ENCODE data around the gene SIK3.

Gene SIK3

GRCh38 chr11:116825854-116826750 lies 272.1 kb downstream of the SIK3 start:
- H3K18ac ChIP-seq (ENCODE audit: low read length): no peak overlapping the region
- no peak overlapping the region for H3K4me2 ChIP-seq (ENCODE audit: low read length)
- no peaks in the 10 kb centered on the region for H3K27me3 ChIP-seq (ENCODE audit: insufficient read depth, low read length, poor library complexity)
- H3K4ac ChIP-seq (ENCODE audit: low read depth, low read length): no peak overlapping the region
- no peaks in the 10 kb centered on the region for H3K36me3 ChIP-seq (ENCODE audit: control insufficient read depth, insufficient read depth, low read length)
- no peak overlapping the region for H2BK120ac ChIP-seq (ENCODE audit: low read depth, low read length)
- H3K4me3 ChIP-seq (ENCODE audit: low read length): no peak overlapping the region
- no peak overlapping the region for H2BK15ac ChIP-seq (replicated peaks; ENCODE audit: low read depth)
- H4K8ac ChIP-seq (ENCODE audit: low read depth, low read length): no peak overlapping the region
- H2BK5ac ChIP-seq (ENCODE audit: low read length): no peak overlapping the region
- no peaks in the 10 kb centered on the region for H3K4me1 ChIP-seq (ENCODE audit: control insufficient read depth, low read depth, low read length)
- no peak for DNase-seq
- H3K79me2 ChIP-seq (ENCODE audit: control insufficient read depth, insufficient read depth, low read length): no peaks in the 10 kb centered on the region
- H4K5ac ChIP-seq (ENCODE audit: low read length): no peak overlapping the region
- H3K79me1 ChIP-seq (ENCODE audit: low read length): no peaks in the 10 kb centered on the region
- no peak overlapping the region for H3K27ac ChIP-seq (ENCODE audit: low read depth, low read length)
- H3K23ac ChIP-seq (ENCODE audit: low read length): no peak overlapping the region
- WGBS (ENCODE audit: extremely low coverage, insufficient coverage, low lambda C conversion rate): no CpG with 5 or more reads among the region's 22 CpGs
- no peak overlapping the region for H3K56ac ChIP-seq (ENCODE audit: low read length)
- no peak overlapping the region for H2AK5ac ChIP-seq (ENCODE audit: low read length)
- H3K9ac ChIP-seq (ENCODE audit: low read length): no peak overlapping the region

DNA sequence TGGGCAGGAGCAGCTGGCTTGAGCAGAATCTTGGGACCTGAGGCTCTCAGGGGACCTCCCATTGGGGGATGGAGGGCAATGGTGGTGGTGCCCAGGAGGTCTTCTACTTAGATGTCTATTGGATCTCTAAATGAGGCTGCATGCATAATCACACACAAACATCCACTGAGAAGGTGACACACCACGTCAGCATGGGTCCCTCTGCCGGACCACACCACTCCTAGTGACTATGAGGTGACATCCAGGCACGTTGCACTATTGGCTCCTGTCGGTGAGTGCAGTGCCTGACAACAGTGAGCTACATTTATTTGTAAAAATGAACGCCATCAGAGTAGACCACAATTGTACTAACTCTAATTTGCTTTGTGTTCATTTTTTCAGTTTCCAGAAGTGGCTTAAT lies 272.8 kb downstream of the SIK3 start:
- H3K27me3 ChIP-seq (ENCODE audit: insufficient read depth, low read length, poor library complexity): no peaks in the 10 kb centered on the region
- H3K23ac ChIP-seq (ENCODE audit: low read length): no peak overlapping the region
- no peak overlapping the region for H2AK5ac ChIP-seq (ENCODE audit: low read length)
- no peak for DNase-seq
- no peak overlapping the region for H3K4ac ChIP-seq (ENCODE audit: low read depth, low read length)
- no CpG with 5 or more reads among the region's 5 CpGs for WGBS (ENCODE audit: extremely low coverage, insufficient coverage, low lambda C conversion rate)
- H3K18ac ChIP-seq (ENCODE audit: low read length): no peak overlapping the region
- H2BK120ac ChIP-seq (ENCODE audit: low read depth, low read length): no peak overlapping the region
- H3K4me2 ChIP-seq (ENCODE audit: low read length): no peak overlapping the region
- no peak overlapping the region for H2BK5ac ChIP-seq (ENCODE audit: low read length)
- no peak overlapping the region for H3K56ac ChIP-seq (ENCODE audit: low read length)
- H3K79me2 ChIP-seq (ENCODE audit: control insufficient read depth, insufficient read depth, low read length): no peaks in the 10 kb centered on the region
- no peak overlapping the region for H2BK15ac ChIP-seq (replicated peaks; ENCODE audit: low read depth)
- no peak overlapping the region for H3K4me3 ChIP-seq (ENCODE audit: low read length)
- no peaks in the 10 kb centered on the region for H3K4me1 ChIP-seq (ENCODE audit: control insufficient read depth, low read depth, low read length)
- no peak overlapping the region for H4K5ac ChIP-seq (ENCODE audit: low read length)
- no peak overlapping the region for H4K8ac ChIP-seq (ENCODE audit: low read depth, low read length)
- H3K36me3 ChIP-seq (ENCODE audit: control insufficient read depth, insufficient read depth, low read length): no peaks in the 10 kb centered on the region
- H3K27ac ChIP-seq (ENCODE audit: low read depth, low read length): no peak overlapping the region
- no peaks in the 10 kb centered on the region for H3K79me1 ChIP-seq (ENCODE audit: low read length)
- H3K9ac ChIP-seq (ENCODE audit: low read length): no peak overlapping the region

- Histone ChIP-seq H3K27ac (ENCODE audit: low read depth, low read length) (no peak within 1 kb of the TSS), H3K36me3 (ENCODE audit: control insufficient read depth, insufficient read depth, low read length) (no peaks in the 10 kb centered on the region), H3K18ac (ENCODE audit: low read length) (no peak within 1 kb of the TSS), H3K4me2 (ENCODE audit: low read length) (no peak within 1 kb of the TSS), H2BK120ac (ENCODE audit: low read depth, low read length) (no peak within 1 kb of the TSS), H3K9ac (ENCODE audit: low read length) (no peak within 1 kb of the TSS), H3K79me1 (ENCODE audit: low read length) (no peaks in the 10 kb centered on the region), H2AK5ac (ENCODE audit: low read length) (no peak within 1 kb of the TSS), H2BK5ac (ENCODE audit: low read length) (no peak within 1 kb of the TSS), H2BK15ac (replicated peaks; ENCODE audit: low read depth) (no peak within 1 kb of the TSS), H3K4me3 (ENCODE audit: low read length) (no peak within 1 kb of the TSS), H3K4me1 (ENCODE audit: control insufficient read depth, low read depth, low read length) (no peaks in the 10 kb centered on the region), H3K27me3 (ENCODE audit: insufficient read depth, low read length, poor library complexity) (no peaks in the 10 kb centered on the region), H3K79me2 (ENCODE audit: control insufficient read depth, insufficient read depth, low read length) (no peaks in the 10 kb centered on the region), H4K5ac (ENCODE audit: low read length) (no peak within 1 kb of the TSS), H3K4ac (ENCODE audit: low read depth, low read length) (no peak within 1 kb of the TSS), H3K56ac (ENCODE audit: low read length) (no peak within 1 kb of the TSS), H4K8ac (ENCODE audit: low read depth, low read length) (no peak within 1 kb of the TSS), H3K23ac (ENCODE audit: low read length) (no peak within 1 kb of the TSS)
- DNase-seq: no peak
- WGBS (ENCODE audit: extremely low coverage, insufficient coverage, low lambda C conversion rate): no CpG with 5 or more reads among the region's 16 CpGs
These were observed 275.0 kb downstream of the SIK3 start, which contains the start of gene APOA4 for GRCh38 chr11:116823031-116823843. Gene APOA4, minus strand, starts transcription at chr11:116823304. Its CDS starts 113 bp downstream, at chr11:116823191.

DNA sequence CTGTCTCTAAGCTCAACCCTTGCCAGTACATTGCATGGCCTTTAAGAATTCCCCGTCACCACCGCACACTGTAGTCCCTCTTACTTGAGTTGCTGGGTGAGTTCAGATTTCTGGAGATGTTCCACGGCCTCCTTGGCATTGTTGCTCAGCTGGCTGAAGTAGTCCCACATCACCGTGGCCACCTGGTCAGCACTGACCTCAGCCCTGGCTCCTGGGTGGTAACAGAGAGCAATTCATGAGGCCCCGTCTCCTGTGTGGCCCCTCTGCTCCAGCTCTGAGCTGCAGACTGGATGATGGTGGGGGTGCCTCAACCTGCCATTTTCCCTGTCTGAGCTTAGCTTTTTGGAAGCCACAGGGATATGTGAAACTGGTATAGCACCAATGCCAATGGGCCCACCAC lies 275.7 kb downstream of the SIK3 start:
- Histone ChIP-seq H3K9ac (ENCODE audit: low read length) (no peak overlapping the region), H4K8ac (ENCODE audit: low read depth, low read length) (no peak overlapping the region), H3K4me3 (ENCODE audit: low read length) (no peak overlapping the region), H3K4me2 (ENCODE audit: low read length) (no peak overlapping the region), H2BK5ac (ENCODE audit: low read length) (no peak overlapping the region), H4K5ac (ENCODE audit: low read length) (no peak overlapping the region), H2BK120ac (ENCODE audit: low read depth, low read length) (no peak overlapping the region), H3K79me2 (ENCODE audit: control insufficient read depth, insufficient read depth, low read length) (no peaks in the 10 kb centered on the region), H3K56ac (ENCODE audit: low read length) (no peak overlapping the region), H3K4me1 (ENCODE audit: control insufficient read depth, low read depth, low read length) (no peaks in the 10 kb centered on the region), H3K79me1 (ENCODE audit: low read length) (no peaks in the 10 kb centered on the region), H3K4ac (ENCODE audit: low read depth, low read length) (no peak overlapping the region), H3K36me3 (ENCODE audit: control insufficient read depth, insufficient read depth, low read length) (no peaks in the 10 kb centered on the region), H3K27ac (ENCODE audit: low read depth, low read length) (no peak overlapping the region), H3K23ac (ENCODE audit: low read length) (no peak overlapping the region), H3K27me3 (ENCODE audit: insufficient read depth, low read length, poor library complexity) (no peaks in the 10 kb centered on the region), H2AK5ac (ENCODE audit: low read length) (no peak overlapping the region), H2BK15ac (replicated peaks; ENCODE audit: low read depth) (no peak overlapping the region), H3K18ac (ENCODE audit: low read length) (no peak overlapping the region)
- DNase-seq: no peak
- WGBS (ENCODE audit: extremely low coverage, insufficient coverage, low lambda C conversion rate): no CpG with 5 or more reads among the region's 5 CpGs

GRCh38 chr11:116821050-116821918 lies 276.9 kb downstream of the SIK3 start:
- Histone ChIP-seq H3K79me1 (ENCODE audit: low read length) (no peaks in the 10 kb centered on the region), H4K8ac (ENCODE audit: low read depth, low read length) (no peak overlapping the region), H2BK120ac (ENCODE audit: low read depth, low read length) (no peak overlapping the region), H3K27ac (ENCODE audit: low read depth, low read length) (no peak overlapping the region), H2BK15ac (replicated peaks; ENCODE audit: low read depth) (no peak overlapping the region), H2BK5ac (ENCODE audit: low read length) (no peak overlapping the region), H3K4me3 (ENCODE audit: low read length) (no peak overlapping the region), H2AK5ac (ENCODE audit: low read length) (no peak overlapping the region), H3K4me1 (ENCODE audit: control insufficient read depth, low read depth, low read length) (no peaks in the 10 kb centered on the region), H3K4ac (ENCODE audit: low read depth, low read length) (no peak overlapping the region), H3K36me3 (ENCODE audit: control insufficient read depth, insufficient read depth, low read length) (no peaks in the 10 kb centered on the region), H3K79me2 (ENCODE audit: control insufficient read depth, insufficient read depth, low read length) (no peaks in the 10 kb centered on the region), H3K23ac (ENCODE audit: low read length) (no peak overlapping the region), H4K5ac (ENCODE audit: low read length) (no peak overlapping the region), H3K56ac (ENCODE audit: low read length) (no peak overlapping the region), H3K9ac (ENCODE audit: low read length) (no peak overlapping the region), H3K27me3 (ENCODE audit: insufficient read depth, low read length, poor library complexity) (no peaks in the 10 kb centered on the region), H3K18ac (ENCODE audit: low read length) (no peak overlapping the region), H3K4me2 (ENCODE audit: low read length) (no peak overlapping the region)
- DNase-seq: no peak
- no CpG with 5 or more reads among the region's 51 CpGs for WGBS (ENCODE audit: extremely low coverage, insufficient coverage, low lambda C conversion rate)

Measured in mesendoderm (in vitro differentiated cells).